SKM-1 (cell line): ENCODE data around the gene FN1.

Source experiments
- DNase-seq: peaks from one replicate; lab custom pipeline; 2025; ENCODE audit not compliant: unreplicated experiment; lab: John Stamatoyannopoulos, UW

FN1 gene

DNA sequence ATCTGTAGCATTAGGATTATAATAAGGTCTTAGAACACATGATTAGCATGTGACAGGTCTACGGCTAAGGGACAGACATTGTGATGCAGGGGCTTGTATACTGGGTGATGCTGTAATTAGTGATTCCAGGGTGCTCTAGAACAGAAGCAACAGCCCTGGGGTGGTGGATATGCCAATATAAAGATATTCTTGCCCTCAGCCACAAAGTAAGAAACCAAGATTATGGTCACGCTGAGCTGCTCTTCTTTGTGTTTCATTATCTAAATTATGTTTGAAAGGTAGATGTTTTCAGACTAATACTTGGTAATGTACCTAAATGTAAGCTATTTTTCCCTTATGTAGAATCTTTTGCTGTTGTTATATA is 45.3 kb downstream of the FN1 start:
- no peak for DNase-seq

DNA sequence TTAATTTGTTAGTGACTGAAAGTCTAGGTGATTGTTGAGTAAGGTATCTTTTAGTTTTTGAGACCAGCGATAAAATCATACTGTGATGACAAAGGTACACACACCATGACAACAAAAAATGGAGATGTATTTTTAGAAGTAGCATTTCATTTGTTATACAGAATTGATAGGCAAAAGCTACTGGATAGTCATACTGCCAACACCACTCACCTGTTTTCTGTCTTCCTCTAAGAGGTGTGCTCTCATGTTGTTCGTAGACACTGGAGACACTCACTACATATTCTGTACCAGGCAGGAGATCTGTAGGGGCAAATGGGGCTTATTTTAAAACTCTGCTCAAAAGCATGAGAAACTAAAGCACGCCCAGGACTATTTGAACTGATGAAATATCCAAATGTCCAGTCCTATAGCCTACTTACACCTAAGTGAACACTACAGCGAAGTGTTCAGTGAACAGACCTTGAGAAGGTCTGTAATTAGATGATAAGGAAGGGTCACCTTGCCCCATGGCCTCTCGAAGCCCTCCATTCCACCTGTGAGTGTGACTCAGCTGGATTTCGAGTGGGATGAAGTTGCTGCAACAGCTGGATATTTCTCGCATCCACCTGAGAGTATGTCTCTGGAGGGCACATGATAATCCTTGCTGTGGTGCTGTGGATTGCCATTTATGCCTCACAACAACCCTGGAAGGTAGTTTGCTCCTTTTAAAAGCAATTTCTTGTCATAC is 47.7 kb downstream of the FN1 start:
- DNase-seq: no peak

DNA sequence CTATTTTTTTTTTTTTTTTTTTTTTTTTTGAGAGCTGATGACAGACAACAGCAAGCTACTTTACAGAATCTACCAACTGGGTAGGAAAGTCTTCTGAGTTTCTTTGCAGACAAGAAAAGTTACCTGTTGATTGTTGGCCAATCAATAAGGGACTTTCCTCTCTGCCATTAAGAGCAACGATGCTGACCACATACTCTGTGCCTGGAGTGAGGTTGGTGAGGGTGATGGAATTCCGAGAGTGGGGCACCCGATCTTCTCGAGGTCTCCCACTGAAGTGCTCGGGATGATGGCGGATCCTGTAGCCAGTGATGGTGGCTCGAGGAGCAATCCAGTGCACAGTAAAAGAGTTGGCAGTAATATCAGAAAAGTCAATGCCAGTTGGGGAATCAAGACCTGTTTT is 49.3 kb downstream of the FN1 start:
- DNase-seq: no peak

GRCh38 chr2:215384710-215385109 is 51.2 kb downstream of the FN1 start:
- DNase-seq: no peak

DNA sequence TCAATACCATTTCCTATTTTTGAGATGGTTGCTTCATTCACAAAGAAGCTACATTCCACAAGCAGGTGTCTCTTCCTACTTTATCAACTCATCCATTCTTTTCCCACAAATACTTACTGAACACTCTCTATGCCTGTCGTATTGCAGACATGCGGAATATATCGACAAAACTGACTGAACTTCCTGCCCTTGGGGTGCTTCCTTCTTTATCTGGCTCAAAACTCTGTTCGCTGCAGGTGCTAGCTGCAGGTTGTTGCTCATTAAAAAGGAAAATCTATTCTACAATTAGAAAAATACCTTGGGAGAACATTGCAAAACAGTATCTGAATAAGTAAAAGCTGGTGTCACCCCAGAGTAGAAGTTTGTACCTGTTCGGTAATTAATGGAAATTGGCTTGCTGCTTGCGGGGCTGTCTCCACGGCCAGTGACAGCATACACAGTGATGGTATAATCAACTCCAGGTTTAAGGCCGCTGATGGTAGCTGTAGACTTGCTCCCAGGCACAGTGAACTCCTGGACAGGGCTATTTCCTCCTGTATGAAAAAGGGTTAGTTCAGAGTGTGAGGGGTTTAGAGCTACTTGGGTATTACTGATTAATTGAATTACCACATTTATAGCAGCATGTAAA is 52.1 kb downstream of the FN1 start:
- DNase-seq: no peak

- DNase-seq: no peak
These were observed 53.4 kb downstream of the FN1 start for GRCh38 chr2:215382480-215382879.

- no peak for DNase-seq
These were observed 53.9 kb downstream of the FN1 start for GRCh38 chr2:215382011-215382410.

DNA sequence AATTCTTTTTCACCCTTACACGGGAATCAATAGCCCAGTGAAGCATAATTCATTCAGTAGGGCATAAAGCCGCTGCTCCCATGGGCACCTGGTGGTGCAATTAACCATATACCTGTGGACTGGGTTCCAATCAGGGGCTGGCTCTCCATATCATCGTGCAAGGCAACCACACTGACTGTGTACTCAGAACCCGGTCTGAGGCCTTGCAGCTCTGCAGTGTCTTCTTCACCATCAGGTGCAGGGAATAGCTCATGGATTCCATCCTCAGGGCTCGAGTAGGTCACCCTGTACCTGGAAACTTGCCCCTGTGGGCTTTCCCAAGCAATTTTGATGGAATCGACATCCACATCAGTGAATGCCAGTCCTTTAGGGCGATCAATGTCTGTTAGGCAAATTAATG is 55.2 kb downstream of the FN1 start:
- no peak for DNase-seq

GRCh38 chr2:215379948-215380347 is 55.9 kb downstream of the FN1 start:
- no peak for DNase-seq

GRCh38 chr2:215379039-215379438 is 56.8 kb downstream of the FN1 start:
- DNase-seq: no peak

DNA sequence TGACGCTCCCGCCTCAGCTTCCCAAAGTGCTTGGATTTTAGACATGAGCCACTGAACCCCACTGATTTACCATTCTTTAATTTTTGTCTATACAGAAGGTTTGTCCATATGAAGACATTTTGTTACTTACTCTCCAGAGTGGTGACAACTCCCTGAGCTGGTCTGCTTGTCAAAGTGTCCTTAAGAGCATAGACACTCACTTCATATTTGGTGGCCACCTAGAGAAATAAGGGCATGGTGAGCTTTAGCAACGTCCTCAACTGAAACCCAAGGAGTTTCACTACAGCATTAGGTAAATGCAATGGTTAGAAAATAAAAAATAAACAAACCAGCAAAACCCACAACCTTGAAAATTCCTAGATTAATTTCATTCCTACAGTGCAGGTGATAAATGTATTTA is 57.8 kb downstream of the FN1 start:
- no peak for DNase-seq

GRCh38 chr2:215377283-215377682 is 58.6 kb downstream of the FN1 start:
- no peak for DNase-seq

DNA sequence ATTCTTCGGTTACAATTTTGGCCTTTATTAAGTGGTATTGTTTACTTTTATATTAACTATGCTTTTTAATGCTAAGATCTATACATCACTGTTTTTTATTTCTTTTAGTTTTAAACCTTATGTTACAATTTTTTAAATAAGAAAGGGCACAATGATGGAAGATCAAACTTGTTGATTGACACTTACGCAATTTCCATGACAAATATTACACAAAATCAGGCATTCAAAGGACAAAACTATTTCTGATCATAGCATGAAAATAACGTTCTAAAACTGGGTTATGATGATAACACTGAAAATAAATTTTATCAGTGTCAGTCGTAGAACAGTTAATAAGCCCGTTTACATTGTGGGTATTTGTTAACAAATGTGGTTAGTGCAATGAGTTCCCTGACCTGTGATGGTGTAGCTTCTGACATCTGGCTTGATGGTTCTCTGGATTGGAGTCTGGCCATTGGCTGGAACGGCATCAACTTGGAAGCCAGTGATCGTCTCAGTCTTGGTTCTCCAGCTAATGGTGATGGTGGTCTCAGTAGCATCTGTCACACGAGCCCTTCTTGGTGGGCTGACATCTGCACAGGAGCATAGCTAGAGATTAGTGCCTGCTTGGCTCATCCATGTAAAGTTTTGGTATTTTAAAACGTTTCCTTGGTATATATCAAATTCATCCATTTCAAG is 59.6 kb downstream of the FN1 start:
- DNase-seq: no peak

DNA sequence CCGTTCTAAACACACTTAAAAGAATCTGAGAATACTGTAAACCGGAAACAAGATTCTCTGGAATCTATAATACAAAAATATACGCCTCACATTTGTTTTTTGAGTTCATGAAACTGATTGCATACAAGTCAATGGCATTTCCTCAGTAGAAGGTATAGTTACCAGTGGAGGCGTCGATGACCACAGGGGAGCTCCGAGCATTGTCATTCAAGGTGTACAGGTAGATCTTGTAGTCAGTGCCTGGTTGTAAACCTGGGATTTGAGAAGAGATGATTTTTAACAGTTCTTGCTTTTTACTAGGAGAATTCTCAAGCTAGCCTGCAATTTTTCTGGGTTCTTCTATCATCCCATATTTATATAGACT is 60.4 kb downstream of the FN1 start:
- DNase-seq: no peak

DNA sequence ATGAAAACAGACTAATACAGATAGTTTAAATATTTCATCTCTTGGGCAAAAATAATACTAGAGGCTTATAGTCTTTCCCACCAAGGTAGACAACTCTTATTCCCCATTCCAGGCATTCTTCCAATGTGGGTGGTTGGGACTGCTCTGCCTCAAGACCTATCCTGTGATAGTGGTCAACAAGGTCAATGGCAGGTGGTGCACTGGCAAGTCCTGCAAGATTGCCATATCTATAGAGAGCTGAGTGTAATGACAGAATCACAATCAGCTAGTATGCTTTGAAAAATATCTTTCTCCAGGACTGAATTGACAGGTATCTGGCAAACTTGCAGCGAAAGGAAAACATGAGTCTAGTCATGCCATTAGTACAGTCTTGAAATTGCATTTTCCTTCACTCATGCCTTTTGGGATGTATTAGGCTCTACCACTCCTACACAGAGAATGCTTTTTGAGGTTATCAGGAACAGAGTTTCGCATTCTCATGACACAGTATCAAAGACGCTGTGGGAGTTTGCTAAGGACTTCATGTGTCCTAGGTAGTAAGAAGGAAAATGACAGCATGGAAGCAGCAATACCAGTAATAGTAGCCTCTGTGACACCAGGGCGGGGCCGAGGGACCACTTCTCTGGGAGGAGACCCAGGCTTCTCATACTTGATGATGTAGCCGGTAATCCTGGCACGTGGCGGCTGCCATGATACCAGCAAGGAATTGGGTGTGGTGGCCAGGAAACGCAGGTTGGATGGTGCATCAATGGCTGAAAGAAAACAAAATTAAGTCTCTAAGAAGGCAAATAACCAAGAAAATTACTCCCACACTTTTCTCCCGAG is 61.0 kb downstream of the FN1 start:
- no peak for DNase-seq

DNA sequence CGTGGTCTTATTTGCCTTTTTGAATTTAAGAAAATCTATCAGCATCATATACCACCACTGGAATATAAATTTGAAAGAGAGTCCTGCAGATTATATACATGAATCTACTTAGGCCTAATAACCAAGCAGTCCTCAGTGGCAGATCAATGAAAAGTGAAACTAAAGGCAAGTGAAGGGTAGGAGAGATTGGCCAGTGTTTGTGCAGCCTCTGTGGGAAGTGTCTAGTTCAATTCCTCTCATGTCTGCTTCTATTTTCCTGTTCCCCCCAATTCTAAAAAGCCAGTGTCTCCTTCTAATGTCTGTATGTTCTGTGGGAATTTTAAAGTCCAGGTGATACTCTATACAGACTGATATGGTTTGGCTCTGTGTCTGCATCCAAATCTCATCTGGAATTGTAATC is 61.9 kb downstream of the FN1 start:
- no peak for DNase-seq

GRCh38 chr2:215372968-215373649 is 62.8 kb downstream of the FN1 start:
- DNase-seq: no peak

GRCh38 chr2:215371915-215372897 is 63.7 kb downstream of the FN1 start:
- DNase-seq: no peak

- DNase-seq: no peak
These were observed 65.5 kb downstream of the FN1 start for GRCh38 chr2:215370112-215370965.
